HepG2 (cell line): Measurements from ENCODE around the gene PTGDS. TPM values are rescaled to one million over a fixed set of nuclear protein-coding genes. Genes with fewer than 3 reads are reported as not detected.

Experiments
- AHR ChIP-seq: IDR thresholded peaks from 2 replicates; pipeline ENCODE4 v1.6.1; 2018; ENCODE audit warnings: missing genetic modification reagents, missing compliant biosample characterization
- BCL3 ChIP-seq: sonication (generic); formaldehyde crosslinking; IDR thresholded peaks from 2 replicates; pipeline ENCODE4 v1.5.1; 2020; ENCODE audit warnings: mild to moderate bottlenecking, missing genetic modification reagents, moderate library complexity
- CHD4 ChIP-seq: fragments of 200-600 bp; sonication (generic); IDR thresholded peaks from 2 replicates; pipeline ENCODE4 v1.7.0; 2017; ENCODE audit warnings: mild to moderate bottlenecking, low read length, borderline replicate concordance
- DNMT3B ChIP-seq: conservative IDR thresholded peaks from 2 replicates; pipeline ENCODE4 v1.6.1; 2016; ENCODE audit warnings: missing biosample characterization, control low read depth
- GATAD2A ChIP-seq: IDR thresholded peaks from 2 replicates; pipeline ENCODE4 v1.6.1; 2016
- HIVEP1 ChIP-seq: sonication (generic); formaldehyde crosslinking; IDR thresholded peaks from 2 replicates; pipeline ENCODE4 v1.4.0; 2020; ENCODE audit warnings: mild to moderate bottlenecking, missing genetic modification reagents
- HMGXB4 ChIP-seq, 2 experiments: sonication (generic) in 1 of 2; formaldehyde crosslinking in 1 of 2; IDR thresholded peaks; 2 replicates each; pipeline versions ENCODE4 v1.4.0 to v1.6.1; 2018 to 2020; ENCODE audit warnings: missing genetic modification reagents in 2 of 2, borderline replicate concordance in 1 of 2, low read depth in 1 of 2, mild to moderate bottlenecking in 1 of 2, missing biosample characterization in 1 of 2
- MXD1 ChIP-seq: sonication (generic); formaldehyde crosslinking; IDR thresholded peaks from 2 replicates; pipeline ENCODE4 v1.4.0; 2020; ENCODE audit warnings: mild to moderate bottlenecking, missing genetic modification reagents
- PCBP1 ChIP-seq: fragments of 200-400 bp; formaldehyde crosslinking; IDR thresholded peaks from 2 replicates; pipeline ENCODE4 v1.6.1; 2017; ENCODE audit warnings: mild to moderate bottlenecking, low read depth, low read length, borderline replicate concordance
- RAD21 ChIP-seq: fragments of 450-650 bp; formaldehyde crosslinking; IDR thresholded peaks from 2 replicates; pipeline ENCODE4 v1.5.0; 2020; ENCODE audit warnings: mild to moderate bottlenecking
- RXRA ChIP-seq: sonication (generic); formaldehyde crosslinking; IDR thresholded peaks from 2 replicates; pipeline ENCODE4 v1.5.1; 2020; ENCODE audit warnings: missing genetic modification reagents
- STAG1 ChIP-seq: sonication (generic); formaldehyde crosslinking; IDR thresholded peaks from 2 replicates; pipeline ENCODE4 v1.4.0; 2020; ENCODE audit warnings: missing genetic modification reagents
- TEAD3 ChIP-seq: optimal IDR thresholded peaks from 2 replicates; pipeline ENCODE3; 2016; ENCODE audit warnings: borderline replicate concordance
- THRA ChIP-seq: sonication (generic); formaldehyde crosslinking; IDR thresholded peaks from 2 replicates; pipeline ENCODE4 v1.4.0; 2020; ENCODE audit warnings: missing genetic modification reagents, borderline replicate concordance
- ZBTB8A ChIP-seq: sonication (generic); formaldehyde crosslinking; IDR thresholded peaks from 2 replicates; pipeline ENCODE4 v1.4.0; 2020; ENCODE audit warnings: mild to moderate bottlenecking, low read depth, missing genetic modification reagents, borderline replicate concordance
- ZFP82 ChIP-seq: sonication (generic); formaldehyde crosslinking; IDR thresholded peaks from 2 replicates; pipeline ENCODE4 v1.5.1; 2020; ENCODE audit warnings: mild to moderate bottlenecking, missing genetic modification reagents, borderline replicate concordance
- ZIK1 ChIP-seq: sonication (generic); formaldehyde crosslinking; IDR thresholded peaks from 2 replicates; pipeline ENCODE4 v1.5.0; 2020; ENCODE audit warnings: mild to moderate bottlenecking, low read depth, missing genetic modification reagents, borderline replicate concordance
- ZKSCAN1 ChIP-seq: fragments of 150-350 bp; IDR thresholded peaks from 2 replicates; pipeline ENCODE4 v1.6.1; 2014; ENCODE audit warnings: low read length
- ZNF280B ChIP-seq: sonication (generic); formaldehyde crosslinking; IDR thresholded peaks from 2 replicates; pipeline ENCODE4 v1.5.0; 2020; ENCODE audit warnings: missing genetic modification reagents, mild to moderate bottlenecking, borderline replicate concordance
- ZNF331 ChIP-seq: sonication (generic); formaldehyde crosslinking; IDR thresholded peaks from 2 replicates; pipeline ENCODE4 v1.4.0; 2020; ENCODE audit warnings: missing genetic modification reagents
- ZNF33B ChIP-seq: sonication (generic); formaldehyde crosslinking; IDR thresholded peaks from 2 replicates; pipeline ENCODE4 v1.5.1; 2020; ENCODE audit warnings: mild to moderate bottlenecking, missing genetic modification reagents
- ZNF792 ChIP-seq: IDR thresholded peaks from 2 replicates; pipeline ENCODE4 v1.6.1; 2016
- polyA plus RNA-seq, 8 experiments: library from polyadenylated mRNA; depleted of rRNA in 3 of 8; stranded (reverse) in 7 of 8; unstranded in 1 of 8; fragments of >200 nt; fragmentation: Illumina TruSeq in 4 of 8; extraction: Trizol in 4 of 8; gene quantifications; 2 replicates each; pipeline versions ENCODE4 v1.2.1 to v1.2.3, GENCODE V29; 2011 to 2016; ENCODE audit warnings: low read depth in 4 of 8, missing spikeins in 1 of 8, mixed read lengths in 1 of 8; ENCODE audit not compliant: insufficient read depth in 1 of 8
- total RNA-seq, 5 experiments: library from RNA; depleted of rRNA; stranded (reverse); fragments of >200 nt; fragmentation: Illumina TruSeq; extraction: Trizol; gene quantifications; 2 replicates each; pipeline ENCODE4 v1.2.3, GENCODE V29; 2016; ENCODE audit warnings: low read depth in 1 of 5

Gene PTGDS
- total and polyA plus RNA-seq, 2 of the 13 experiments (the other 11 are each of a cell fraction or from before 2014, with no cell fraction given): 0.33 to 0.50 TPM

GRCh38 chr9:137029058-137029936 is 52.0 kb downstream of the PTGDS start (continued):
- TF ChIP-seq ZNF280B (CRISPR knock-in tag) (peak; percentile 36; the same call in 1 of the 2 replicates), AHR (0 out of 2 replicates have a peak, but pooled peaks have one; percentile 13), DNMT3B (CRISPR knock-in tag) (no peak), GATAD2A (CRISPR knock-in tag) (0 out of 2 replicates have a peak, but pooled peaks have one; percentile 40), CHD4 (peak; percentile 96), ZKSCAN1 (no peak), ZNF33B (no peak), PCBP1 (0 out of 2 replicates have a peak, but pooled peaks have one; percentile 38), HMGXB4 (CRISPR knock-in tag; IDR thresholded peaks at IDR 0.05; ENCODE audit: borderline replicate concordance in 1 of 2, low read depth in 1 of 2) (peak; percentile 51 to 53; a peak in 3 of 4 replicates), ZBTB8A (CRISPR knock-in tag) (no peak), ZFP82 (CRISPR knock-in tag) (0 out of 2 replicates have a peak, but pooled peaks have one; percentile 53), TEAD3 (CRISPR knock-in tag) (peak; percentile 22), ZNF792 (CRISPR knock-in tag) (peak; percentile 43; the same call in 1 of the 2 replicates), BCL3 (no peak), MXD1 (CRISPR knock-in tag) (peak; percentile 40; the same call in 1 of the 2 replicates), ZNF331 (CRISPR knock-in tag) (0 out of 2 replicates have a peak, but pooled peaks have one; percentile 36), RAD21 (CRISPR knock-in tag) (peak; percentile 33; the same call in 1 of the 2 replicates), RXRA (CRISPR knock-in tag) (peak; percentile 72), HIVEP1 (0 out of 2 replicates have a peak, but pooled peaks have one; percentile 24), STAG1 (CRISPR knock-in tag) (peak; percentile 51), THRA (CRISPR knock-in tag) (peak; percentile 65; the same call in 1 of the 2 replicates), ZIK1 (0 out of 2 replicates have a peak, but pooled peaks have one; percentile 31)
